NT2/D1 (cell line): ENCODE results near the gene FKBP7.

Source experiments
- DNase-seq: peaks from one replicate; pipeline ENCODE4 v3.0.0-alpha.2; 2011; ENCODE audit warnings: low read depth, low spot score
- H3K27me3 ChIP-seq: 2 replicates; pipeline ENCODE4 v1.6.0; 2011; ENCODE audit warnings: mild to moderate bottlenecking; ENCODE audit not compliant: insufficient read length, insufficient read depth
- H3K36me3 ChIP-seq: 2 replicates; pipeline ENCODE4 v1.6.1; 2011; ENCODE audit warnings: mild to moderate bottlenecking, low read length, mixed read lengths; ENCODE audit not compliant: insufficient read depth, insufficient read length
- H3K4me1 ChIP-seq: 2 replicates; pipeline ENCODE4 v1.5.1; 2011; ENCODE audit not compliant: insufficient read depth, insufficient read length
- H3K4me3 ChIP-seq: 2 replicates; pipeline ENCODE4 v1.5.1; 2011; ENCODE audit warnings: low read depth; ENCODE audit not compliant: insufficient read length
- H3K9ac ChIP-seq: 2 replicates; pipeline ENCODE4 v1.6.0; 2011; ENCODE audit warnings: low read depth; ENCODE audit not compliant: insufficient read length
- H3K9me3 ChIP-seq: 2 replicates; pipeline ENCODE4 v1.5.1; 2011; ENCODE audit warnings: mild to moderate bottlenecking, low read length; ENCODE audit not compliant: insufficient read depth
- SUZ12 ChIP-seq: IDR thresholded peaks from 2 replicates; pipeline ENCODE4 v1.6.1; 2011; ENCODE audit not compliant: insufficient read length, insufficient read depth; ENCODE audit errors: extremely low read depth
- YY1 ChIP-seq: IDR thresholded peaks from 2 replicates; pipeline ENCODE4 v1.6.1; 2011; ENCODE audit not compliant: insufficient read length, insufficient read depth
- ZNF274 ChIP-seq: IDR thresholded peaks from 2 replicates; pipeline ENCODE4 v1.6.1; 2011; ENCODE audit warnings: mild to moderate bottlenecking, low read depth, low read length

FKBP7 gene

DNA sequence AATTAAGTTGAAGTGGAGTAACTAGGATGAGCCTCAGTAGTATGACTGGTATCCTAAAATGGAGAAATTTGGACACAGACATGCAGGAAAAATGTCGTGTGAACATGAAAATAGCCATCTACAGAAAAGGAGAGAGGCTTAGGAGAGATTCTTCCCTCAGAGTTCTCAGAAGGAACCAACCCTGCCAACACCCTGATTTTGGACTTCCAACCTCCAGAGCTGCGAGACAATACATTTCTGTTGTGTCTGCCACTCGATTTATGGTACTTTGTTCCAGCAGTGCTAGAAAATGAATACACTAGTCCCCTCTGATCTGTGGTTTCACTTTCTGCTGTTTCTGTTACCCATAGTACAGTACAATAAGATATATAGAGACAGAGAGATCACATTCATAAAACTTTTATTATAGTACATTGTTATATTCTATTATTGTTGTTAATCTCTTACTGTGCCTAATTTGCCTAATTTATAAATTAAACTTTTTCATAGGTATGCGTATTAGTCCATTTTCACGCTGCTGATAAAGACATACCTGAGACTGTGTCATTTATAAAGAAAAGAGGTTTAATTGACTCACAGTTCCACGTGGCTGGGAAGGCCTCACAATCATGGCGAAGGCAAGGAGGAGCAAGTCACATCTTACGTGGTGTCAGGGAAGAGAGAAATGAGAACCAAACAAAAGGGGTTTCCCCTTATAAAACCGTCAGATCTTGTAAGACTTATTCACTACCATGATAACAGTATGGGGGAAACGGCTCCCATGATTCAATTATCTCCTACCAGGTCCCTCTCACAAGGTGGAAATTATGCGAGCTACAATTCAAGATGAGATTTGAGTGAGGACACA is 43.1 kb upstream of the FKBP7 start:
- TF ChIP-seq SUZ12 (no peak), ZNF274 (no peak), YY1 (no peak)

DNA sequence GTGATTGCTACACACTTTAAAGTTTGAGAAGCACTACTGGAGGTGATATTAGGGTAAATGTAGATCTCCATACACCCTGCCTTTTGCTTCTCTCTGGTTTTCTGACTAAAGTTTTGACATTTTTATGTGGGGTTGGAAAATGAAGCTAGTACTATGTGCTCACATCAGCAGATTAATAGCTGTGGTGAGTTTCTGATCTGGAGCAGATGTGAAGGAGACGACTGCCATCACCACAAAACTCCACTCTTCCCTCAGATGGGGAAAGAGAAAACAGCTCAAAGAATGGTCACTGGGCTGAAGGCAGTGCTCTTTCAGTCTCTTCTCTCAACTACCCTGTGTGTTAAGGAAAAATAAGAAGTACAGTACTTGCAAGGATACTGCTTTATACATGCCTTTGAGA is 39.1 kb upstream of the FKBP7 start:
- Histone ChIP-seq H3K4me1 (no peaks in the 10 kb centered on the region), H3K9ac (no peak overlapping the region), H3K4me3 (no peak overlapping the region), H3K27me3 (no peaks in the 10 kb centered on the region), H3K36me3 (peaks cover 2% of the 10 kb centered on the region), H3K9me3 (no peaks in the 10 kb centered on the region)
- DNase-seq = no peak
- TF ChIP-seq SUZ12 (no peak), YY1 (no peak), ZNF274 (no peak)

More for the DNA sequence above, 43.1 kb upstream of the FKBP7 start:
- Histone ChIP-seq H3K9me3 (no peaks in the 10 kb centered on the region), H3K4me3 (no peak overlapping the region), H3K36me3 (no peaks in the 10 kb centered on the region), H3K9ac (no peak overlapping the region), H3K4me1 (no peaks in the 10 kb centered on the region), H3K27me3 (no peaks in the 10 kb centered on the region)
- no peak for DNase-seq

DNA sequence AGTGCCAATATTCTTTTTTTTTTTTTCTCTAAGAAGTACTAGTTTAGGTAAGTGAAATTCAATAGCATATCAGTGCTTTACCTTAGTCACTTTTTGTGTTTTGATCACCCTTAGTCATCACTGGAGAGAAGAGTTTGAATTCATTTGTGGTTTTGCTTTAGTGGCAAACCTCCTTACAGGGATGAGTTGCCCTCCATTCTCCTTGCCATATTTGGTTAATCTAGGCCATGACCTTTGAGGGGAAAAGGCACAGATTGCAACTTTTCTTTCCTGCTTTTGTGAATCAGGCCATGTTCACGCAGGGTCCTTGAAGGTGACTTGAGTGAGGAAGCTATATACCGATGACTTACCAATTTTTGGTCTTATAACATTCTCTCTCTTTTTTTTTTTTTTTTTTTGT is 36.3 kb upstream of the FKBP7 start:
- no peaks in the 10 kb centered on the region for H3K27me3 ChIP-seq
- H3K9me3 ChIP-seq = no peaks in the 10 kb centered on the region
- H3K4me3 ChIP-seq = no peak overlapping the region
- H3K36me3 ChIP-seq = peaks cover 2% of the 10 kb centered on the region
- no peaks in the 10 kb centered on the region for H3K4me1 ChIP-seq
- no peak overlapping the region for H3K9ac ChIP-seq
- TF ChIP-seq ZNF274 (no peak), YY1 (no peak), SUZ12 (no peak)
- no peak for DNase-seq

DNA sequence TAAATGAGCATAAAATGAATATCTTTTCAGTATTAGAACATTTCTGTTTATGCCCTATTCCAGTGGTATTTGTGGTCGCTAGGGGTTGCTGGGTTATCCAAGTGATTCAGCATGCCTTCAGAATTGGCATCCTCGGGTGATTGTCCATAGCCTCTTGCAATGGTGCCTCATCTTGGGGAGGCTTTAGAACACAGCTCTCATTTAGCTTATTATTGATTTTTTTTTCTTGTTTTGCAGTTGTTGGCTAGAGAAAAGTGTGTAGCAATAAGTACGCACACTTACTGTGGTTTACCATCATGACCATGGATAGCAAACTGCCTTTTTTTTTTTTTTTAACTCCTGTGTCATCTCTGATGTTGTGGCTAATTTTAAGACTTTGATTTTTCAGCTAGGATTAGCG is 35.5 kb upstream of the FKBP7 start:
- no peak overlapping the region for H3K9ac ChIP-seq
- no peak for DNase-seq
- peaks cover 2% of the 10 kb centered on the region for H3K36me3 ChIP-seq
- H3K27me3 ChIP-seq = no peaks in the 10 kb centered on the region
- TF ChIP-seq YY1 (no peak), ZNF274 (no peak), SUZ12 (no peak)
- no peaks in the 10 kb centered on the region for H3K4me1 ChIP-seq
- H3K9me3 ChIP-seq = no peaks in the 10 kb centered on the region
- H3K4me3 ChIP-seq = no peak overlapping the region

DNA sequence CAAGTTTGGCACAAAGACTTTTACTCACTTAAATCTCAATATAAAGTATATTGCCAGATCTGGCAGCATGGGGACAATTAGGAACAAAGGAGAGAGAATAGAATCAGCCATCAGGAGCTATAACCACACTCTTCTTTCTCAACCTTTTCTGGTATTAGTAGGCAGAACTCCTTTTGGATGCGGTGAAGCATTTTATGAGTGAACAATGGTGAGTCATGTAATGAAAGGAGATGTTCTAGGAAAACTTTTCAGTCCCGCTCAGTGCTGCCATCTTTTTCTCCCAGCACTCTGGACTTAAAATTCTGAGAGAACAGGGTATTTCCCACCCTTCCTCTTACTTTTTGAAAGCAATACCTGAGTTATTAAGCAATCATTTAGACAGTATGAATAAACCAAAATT is 34.1 kb upstream of the FKBP7 start:
- Histone ChIP-seq H3K36me3 (peaks cover 2% of the 10 kb centered on the region), H3K4me1 (peaks cover 3% of the 10 kb centered on the region), H3K9ac (no peak overlapping the region), H3K27me3 (no peaks in the 10 kb centered on the region), H3K9me3 (no peaks in the 10 kb centered on the region), H3K4me3 (no peak overlapping the region)
- TF ChIP-seq YY1 (no peak), ZNF274 (no peak), SUZ12 (no peak)
- DNase-seq = no peak

DNA sequence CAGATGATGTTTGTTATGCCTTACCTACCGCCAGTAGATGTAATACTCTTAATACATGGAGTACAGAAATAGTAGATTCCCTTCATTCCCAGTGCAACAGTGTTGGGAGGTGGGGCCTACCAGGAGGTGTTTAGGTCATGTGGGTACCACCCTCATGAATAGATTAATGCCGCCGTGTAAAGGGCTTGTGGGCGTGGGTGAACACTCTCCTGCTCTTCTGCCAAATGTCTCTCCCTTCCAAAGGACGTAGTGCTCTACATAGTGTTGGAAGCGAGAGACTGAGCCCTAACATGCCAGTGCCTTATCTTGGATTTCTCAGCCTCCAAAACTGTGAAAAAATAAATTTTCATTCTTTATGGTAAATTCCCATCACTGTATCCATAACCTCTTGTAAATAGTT is 32.0 kb upstream of the FKBP7 start:
- Histone ChIP-seq H3K9me3 (no peaks in the 10 kb centered on the region), H3K4me1 (peaks cover 3% of the 10 kb centered on the region), H3K27me3 (no peaks in the 10 kb centered on the region), H3K4me3 (no peak overlapping the region), H3K36me3 (peaks cover 2% of the 10 kb centered on the region), H3K9ac (no peak overlapping the region)
- TF ChIP-seq SUZ12 = no peak
- no peak for TF ChIP-seq YY1
- TF ChIP-seq ZNF274 = no peak
- no peak for DNase-seq

DNA sequence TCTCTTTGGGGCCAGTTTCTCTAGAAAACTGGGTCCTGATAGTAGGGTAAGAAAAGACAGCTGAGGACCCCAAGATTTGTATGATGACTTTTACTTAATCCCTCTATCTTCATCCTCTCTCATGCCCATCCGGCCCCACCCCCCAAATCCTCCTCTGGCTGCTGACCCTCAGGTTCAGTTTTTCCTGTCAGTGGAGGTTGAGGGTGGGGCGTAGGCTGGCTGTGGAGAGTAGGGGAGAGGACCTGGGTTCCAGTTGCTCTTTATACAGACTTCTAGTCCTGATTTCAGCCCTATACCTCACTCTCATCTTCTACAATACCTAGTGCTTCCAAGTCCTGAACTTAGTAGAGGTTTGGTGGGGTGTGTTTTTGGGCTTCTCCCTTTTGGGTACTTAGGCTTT is 30.2 kb upstream of the FKBP7 start:
- TF ChIP-seq YY1 (no peak), ZNF274 (no peak), SUZ12 (no peak)
- H3K9ac ChIP-seq = no peak overlapping the region
- H3K9me3 ChIP-seq = no peaks in the 10 kb centered on the region
- peaks cover 3% of the 10 kb centered on the region for H3K4me1 ChIP-seq
- peaks cover 12% of the 10 kb centered on the region for H3K36me3 ChIP-seq
- no peaks in the 10 kb centered on the region for H3K27me3 ChIP-seq
- no peak overlapping the region for H3K4me3 ChIP-seq
- no peak for DNase-seq
